HepG2 (cell line): Measurements from ENCODE around the gene IGFBP6. TPM values are rescaled to one million over a fixed set of nuclear protein-coding genes. Genes with fewer than 3 reads are reported as not detected.

ENCODE experiments used
- CREB1 ChIP-seq, 2 experiments: fragments of 450-650 bp in 1 of 2; IDR thresholded peaks; 2 replicates each; pipeline ENCODE4 v1.6.1; 2016 to 2017; ENCODE audit warnings: control low read depth in 1 of 2, mild to moderate bottlenecking in 1 of 2, missing compliant biosample characterization in 1 of 2, missing genetic modification characterization in 1 of 2
- CREBL2 ChIP-seq: sonication (generic); formaldehyde crosslinking; IDR thresholded peaks from 2 replicates; pipeline ENCODE4 v1.8.1; 2023; ENCODE audit warnings: missing genetic modification reagents, mild to moderate bottlenecking, borderline replicate concordance
- FOXO4 ChIP-seq: sonication (generic); formaldehyde crosslinking; conservative IDR thresholded peaks from 2 replicates; pipeline ENCODE4 v1.8.1; 2023; ENCODE audit warnings: missing genetic modification reagents
- HMG20A ChIP-seq: IDR thresholded peaks from 2 replicates; pipeline ENCODE4 v1.6.1; 2016; ENCODE audit warnings: borderline replicate concordance
- HNF1A ChIP-seq, 2 experiments: sonication (generic) in 1 of 2; formaldehyde crosslinking in 1 of 2; IDR thresholded peaks; 2 replicates each; pipeline versions ENCODE4 v1.4.0 to v1.6.1; 2016 to 2020; ENCODE audit warnings: borderline replicate concordance in 1 of 2, low read depth in 1 of 2, mild to moderate bottlenecking in 1 of 2, missing genetic modification reagents in 1 of 2
- HNRNPK ChIP-seq: fragments of 200-400 bp; formaldehyde crosslinking; IDR thresholded peaks from 2 replicates; pipeline ENCODE4 v1.6.1; 2018; ENCODE audit warnings: low read length, low read depth, moderate library complexity, mild to moderate bottlenecking; ENCODE audit not compliant: poor library complexity, severe bottlenecking
- SRY ChIP-seq: sonication (generic); formaldehyde crosslinking; IDR thresholded peaks from 2 replicates; pipeline ENCODE4 v1.8.0; 2022; ENCODE audit warnings: mild to moderate bottlenecking, missing genetic modification reagents
- STAT5B ChIP-seq: sonication (generic); formaldehyde crosslinking; IDR thresholded peaks from 2 replicates; pipeline ENCODE4 v1.4.0; 2020; ENCODE audit warnings: missing genetic modification reagents
- TSC22D2 ChIP-seq: sonication (generic); formaldehyde crosslinking; IDR thresholded peaks from 2 replicates; pipeline ENCODE4 v1.5.1; 2020; ENCODE audit warnings: missing genetic modification reagents, mild to moderate bottlenecking, borderline replicate concordance
- ZBTB20 ChIP-seq: sonication (generic); formaldehyde crosslinking; IDR thresholded peaks from 2 replicates; pipeline ENCODE4 v1.8.1; 2023; ENCODE audit warnings: missing genetic modification reagents, low read depth, mild to moderate bottlenecking, borderline replicate concordance
- ZNF121 ChIP-seq: sonication (generic); formaldehyde crosslinking; IDR thresholded peaks from 2 replicates; pipeline ENCODE4 v1.5.0; 2020; ENCODE audit warnings: mild to moderate bottlenecking, missing genetic modification reagents
- ZNF552 ChIP-seq: sonication (generic); formaldehyde crosslinking; IDR thresholded peaks from 2 replicates; pipeline ENCODE4 v1.9.0; 2022; ENCODE audit warnings: missing genetic modification reagents, mild to moderate bottlenecking, borderline replicate concordance
- ZNF567 ChIP-seq: sonication (generic); formaldehyde crosslinking; IDR thresholded peaks from 2 replicates; pipeline ENCODE4 v1.8.1; 2023; ENCODE audit warnings: mild to moderate bottlenecking, missing genetic modification reagents, borderline replicate concordance
- ZSCAN9 ChIP-seq: IDR thresholded peaks from 2 replicates; pipeline ENCODE4 v1.6.1; 2016; ENCODE audit warnings: borderline replicate concordance
- polyA plus RNA-seq, 8 experiments: library from polyadenylated mRNA; depleted of rRNA in 3 of 8; stranded (reverse) in 7 of 8; unstranded in 1 of 8; fragments of >200 nt; fragmentation: Illumina TruSeq in 4 of 8; extraction: Trizol in 4 of 8; gene quantifications; 2 replicates each; pipeline versions ENCODE4 v1.2.1 to v1.2.3, GENCODE V29; 2011 to 2016; ENCODE audit warnings: low read depth in 4 of 8, missing spikeins in 1 of 8, mixed read lengths in 1 of 8; ENCODE audit not compliant: insufficient read depth in 1 of 8
- total RNA-seq, 5 experiments: library from RNA; depleted of rRNA; stranded (reverse); fragments of >200 nt; fragmentation: Illumina TruSeq; extraction: Trizol; gene quantifications; 2 replicates each; pipeline ENCODE4 v1.2.3, GENCODE V29; 2016; ENCODE audit warnings: low read depth in 1 of 5
- TF ChIP-seq, protein P1 (sequence below): sonication (generic); formaldehyde crosslinking; IDR thresholded peaks from 2 replicates; pipeline ENCODE4 v1.4.0; 2020; ENCODE audit warnings: mild to moderate bottlenecking, missing genetic modification reagents
- TF ChIP-seq, protein P2 (sequence below): sonication (generic); formaldehyde crosslinking; IDR thresholded peaks from 2 replicates; pipeline ENCODE4 v1.9.0; 2021; ENCODE audit warnings: missing genetic modification reagents, borderline replicate concordance
- TF ChIP-seq, protein P3 (sequence below): sonication (generic); formaldehyde crosslinking; IDR thresholded peaks from 2 replicates; pipeline ENCODE4 v1.4.0; 2020; ENCODE audit warnings: missing genetic modification reagents

IGFBP6 gene
- total and polyA plus RNA-seq, 2 of the 13 experiments (the other 11 are each of a cell fraction or from before 2014, with no cell fraction given), result 3.9 to 25.2 TPM

DNA sequence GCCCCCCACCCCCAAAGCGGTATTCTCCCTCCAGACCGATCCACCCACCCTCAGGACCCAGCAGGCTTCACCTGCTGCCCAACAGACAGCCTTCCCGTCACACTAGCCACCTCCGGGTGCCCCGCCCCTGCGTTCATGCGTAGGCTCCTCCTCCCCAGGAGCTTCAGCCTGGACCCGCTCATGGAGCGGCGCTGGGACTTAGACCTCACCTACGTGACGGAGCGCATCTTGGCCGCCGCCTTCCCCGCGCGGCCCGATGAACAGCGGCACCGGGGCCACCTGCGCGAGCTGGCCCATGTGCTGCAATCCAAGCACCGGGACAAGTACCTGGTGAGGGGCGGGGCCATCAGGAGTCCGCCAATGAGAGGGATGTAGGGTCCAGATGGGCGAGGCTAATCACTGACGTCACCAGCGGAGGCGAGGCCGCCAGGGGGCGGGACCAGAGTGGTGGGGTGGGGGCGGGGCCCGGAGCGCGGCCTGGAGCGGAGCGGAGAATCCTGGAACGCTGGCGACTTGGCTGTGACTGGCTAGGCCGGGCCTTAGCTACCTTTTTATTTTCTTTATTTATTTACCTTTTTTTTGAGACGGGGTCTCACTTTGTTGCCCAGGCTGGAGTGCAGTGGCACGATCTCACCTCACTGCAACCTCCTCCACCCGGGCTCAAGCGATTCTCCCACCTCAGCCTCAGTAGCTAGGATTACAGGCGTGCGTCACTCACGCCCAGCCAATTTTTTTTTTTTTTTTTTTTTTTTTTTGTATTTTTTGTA is 43.2 kb upstream of the IGFBP6 start (continued):
- TF ChIP-seq SRY (CRISPR knock-in tag) (no peak), ZSCAN9 (CRISPR knock-in tag) (no peak), ZBTB20 (CRISPR knock-in tag) (no peak), ZNF121 (0 out of 2 replicates have a peak, but pooled peaks have one; percentile 5), HMG20A (no peak), TSC22D2 (CRISPR knock-in tag) (no peak), HNRNPK (no peak), STAT5B (CRISPR knock-in tag) (no peak), ZNF567 (CRISPR knock-in tag) (0 out of 2 replicates have a peak, but pooled peaks have one; percentile 67), FOXO4 (CRISPR knock-in tag) (no peak), CREB1 (IDR thresholded peaks at IDR 0.05) (peak; percentile 92), CREB1 (CRISPR knock-in tag; IDR thresholded peaks at IDR 0.05) (no peak), HNF1A (IDR thresholded peaks at IDR 0.05; ENCODE audit: low read depth) (no peak), HNF1A (CRISPR knock-in tag; IDR thresholded peaks at IDR 0.05; ENCODE audit: borderline replicate concordance) (no peak), ZNF552 (CRISPR knock-in tag) (no peak), CREBL2 (CRISPR knock-in tag) (no peak)
- TF ChIP-seq, protein P1, sequence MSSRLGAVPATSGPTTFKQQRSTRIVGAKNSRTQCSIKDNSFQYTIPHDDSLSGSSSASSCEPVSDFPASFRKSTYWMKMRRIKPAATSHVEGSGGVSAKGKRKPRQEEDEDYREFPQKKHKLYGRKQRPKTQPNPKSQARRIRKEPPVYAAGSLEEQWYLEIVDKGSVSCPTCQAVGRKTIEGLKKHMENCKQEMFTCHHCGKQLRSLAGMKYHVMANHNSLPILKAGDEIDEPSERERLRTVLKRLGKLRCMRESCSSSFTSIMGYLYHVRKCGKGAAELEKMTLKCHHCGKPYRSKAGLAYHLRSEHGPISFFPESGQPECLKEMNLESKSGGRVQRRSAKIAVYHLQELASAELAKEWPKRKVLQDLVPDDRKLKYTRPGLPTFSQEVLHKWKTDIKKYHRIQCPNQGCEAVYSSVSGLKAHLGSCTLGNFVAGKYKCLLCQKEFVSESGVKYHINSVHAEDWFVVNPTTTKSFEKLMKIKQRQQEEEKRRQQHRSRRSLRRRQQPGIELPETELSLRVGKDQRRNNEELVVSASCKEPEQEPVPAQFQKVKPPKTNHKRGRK (CRISPR knock-in tag), result no peak
- TF ChIP-seq, protein P2, sequence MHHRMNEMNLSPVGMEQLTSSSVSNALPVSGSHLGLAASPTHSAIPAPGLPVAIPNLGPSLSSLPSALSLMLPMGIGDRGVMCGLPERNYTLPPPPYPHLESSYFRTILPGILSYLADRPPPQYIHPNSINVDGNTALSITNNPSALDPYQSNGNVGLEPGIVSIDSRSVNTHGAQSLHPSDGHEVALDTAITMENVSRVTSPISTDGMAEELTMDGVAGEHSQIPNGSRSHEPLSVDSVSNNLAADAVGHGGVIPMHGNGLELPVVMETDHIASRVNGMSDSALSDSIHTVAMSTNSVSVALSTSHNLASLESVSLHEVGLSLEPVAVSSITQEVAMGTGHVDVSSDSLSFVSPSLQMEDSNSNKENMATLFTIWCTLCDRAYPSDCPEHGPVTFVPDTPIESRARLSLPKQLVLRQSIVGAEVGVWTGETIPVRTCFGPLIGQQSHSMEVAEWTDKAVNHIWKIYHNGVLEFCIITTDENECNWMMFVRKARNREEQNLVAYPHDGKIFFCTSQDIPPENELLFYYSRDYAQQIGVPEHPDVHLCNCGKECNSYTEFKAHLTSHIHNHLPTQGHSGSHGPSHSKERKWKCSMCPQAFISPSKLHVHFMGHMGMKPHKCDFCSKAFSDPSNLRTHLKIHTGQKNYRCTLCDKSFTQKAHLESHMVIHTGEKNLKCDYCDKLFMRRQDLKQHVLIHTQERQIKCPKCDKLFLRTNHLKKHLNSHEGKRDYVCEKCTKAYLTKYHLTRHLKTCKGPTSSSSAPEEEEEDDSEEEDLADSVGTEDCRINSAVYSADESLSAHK (CRISPR knock-in tag), result no peak
- TF ChIP-seq, protein P3, sequence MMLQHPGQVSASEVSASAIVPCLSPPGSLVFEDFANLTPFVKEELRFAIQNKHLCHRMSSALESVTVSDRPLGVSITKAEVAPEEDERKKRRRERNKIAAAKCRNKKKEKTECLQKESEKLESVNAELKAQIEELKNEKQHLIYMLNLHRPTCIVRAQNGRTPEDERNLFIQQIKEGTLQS (CRISPR knock-in tag), result no peak
